ENCODE results near the gene WASHC2A. TPM values are rescaled to one million over a fixed set of nuclear protein-coding genes. Genes with fewer than 3 reads are reported as not detected.
"Not testable (repeated sequence)": the region's sequence is repeated elsewhere in the genome, so short reads cannot be mapped to it uniquely, and the experiment has no call there.

The WASHC2A gene
- total RNA-seq, 1 donor from 2014 or later: 28.2 TPM

GRCh38 chr10:50145575-50145974, 77.8 kb downstream of the WASHC2A start:
- not testable (repeated sequence) for DNase-seq

GRCh38 chr10:50152792-50153272, 85.1 kb downstream of the WASHC2A start:
- no peak for DNase-seq

- not testable (repeated sequence) for DNase-seq
Measured at GRCh38 chr10:50157868-50158267, 90.1 kb downstream of the WASHC2A start.

- DNase-seq: not testable (repeated sequence)
Measured at GRCh38 chr10:50159856-50160255, 92.1 kb downstream of the WASHC2A start.

- not testable (repeated sequence) for DNase-seq
Measured at GRCh38 chr10:50165038-50165437, 97.3 kb downstream of the WASHC2A start.

GRCh38 chr10:50167833-50168232, 100.1 kb downstream of the WASHC2A start:
- DNase-seq: not testable (repeated sequence)

GRCh38 chr10:50169506-50169905, 101.8 kb downstream of the WASHC2A start:
- DNase-seq: not testable (repeated sequence)

GRCh38 chr10:50174788-50175525, 107.2 kb downstream of the WASHC2A start:
- not testable (repeated sequence) for DNase-seq

Other genes with a start within 250 kb of the WASHC2A start
- gene PARG, start 125.9 kb upstream of the WASHC2A start, total RNA-seq: 35.0 TPM
- gene TIMM23B, start 125.9 kb upstream of the WASHC2A start, total RNA-seq: 19.6 TPM
- gene AGAP6, start 79.5 kb upstream of the WASHC2A start, total RNA-seq: 6.7 TPM
- 0.49 TPM for gene ASAH2, start 183.6 kb downstream of the WASHC2A start, total RNA-seq